Measurements from ENCODE around the gene POU6F2. TPM values are rescaled to one million over a fixed set of nuclear protein-coding genes. Genes with fewer than 3 reads are reported as not detected.

POU6F2 gene
- total and polyA plus RNA-seq, 9 of the 15 experiments (the other 6 are each of a cell fraction or from before 2014, with no cell fraction given), result 0.29 to 1.5 (median 0.96) TPM

DNA sequence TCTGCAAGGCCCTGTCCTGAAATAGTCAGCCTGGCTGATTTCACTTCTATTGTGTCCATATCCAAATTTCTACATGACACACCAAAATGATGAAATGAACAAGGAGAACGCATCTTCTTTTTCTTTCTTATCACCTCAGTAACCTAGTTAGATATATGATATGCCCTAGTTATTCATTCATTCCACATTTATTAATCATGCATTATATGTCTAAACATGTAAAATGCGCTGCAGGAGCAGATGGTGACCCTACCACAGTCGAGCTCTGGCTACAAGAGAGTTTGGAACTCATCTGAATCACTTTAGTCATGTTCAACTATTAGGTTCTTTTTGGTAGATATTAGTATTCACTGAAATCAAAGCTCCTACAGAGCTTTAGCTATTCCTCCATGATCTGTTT is 36.9 kb upstream of the POU6F2 start:
- WGBS (ENCODE audit: insufficient coverage, low coverage, missing lambda C conversion rate), result 0% methylated on average over 3 of the region's 3 CpGs
- TF ChIP-seq, protein P1, sequence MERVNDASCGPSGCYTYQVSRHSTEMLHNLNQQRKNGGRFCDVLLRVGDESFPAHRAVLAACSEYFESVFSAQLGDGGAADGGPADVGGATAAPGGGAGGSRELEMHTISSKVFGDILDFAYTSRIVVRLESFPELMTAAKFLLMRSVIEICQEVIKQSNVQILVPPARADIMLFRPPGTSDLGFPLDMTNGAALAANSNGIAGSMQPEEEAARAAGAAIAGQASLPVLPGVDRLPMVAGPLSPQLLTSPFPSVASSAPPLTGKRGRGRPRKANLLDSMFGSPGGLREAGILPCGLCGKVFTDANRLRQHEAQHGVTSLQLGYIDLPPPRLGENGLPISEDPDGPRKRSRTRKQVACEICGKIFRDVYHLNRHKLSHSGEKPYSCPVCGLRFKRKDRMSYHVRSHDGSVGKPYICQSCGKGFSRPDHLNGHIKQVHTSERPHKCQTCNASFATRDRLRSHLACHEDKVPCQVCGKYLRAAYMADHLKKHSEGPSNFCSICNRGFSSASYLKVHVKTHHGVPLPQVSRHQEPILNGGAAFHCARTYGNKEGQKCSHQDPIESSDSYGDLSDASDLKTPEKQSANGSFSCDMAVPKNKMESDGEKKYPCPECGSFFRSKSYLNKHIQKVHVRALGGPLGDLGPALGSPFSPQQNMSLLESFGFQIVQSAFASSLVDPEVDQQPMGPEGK (CRISPR knock-in tag; IDR thresholded peaks at IDR 0.05; ENCODE audit: borderline replicate concordance), result no peak
- TF ChIP-seq EZH2 (IDR thresholded peaks at IDR 0.05; ENCODE audit: borderline replicate concordance, low read depth, low read length) (no peak), JUN (IDR thresholded peaks at IDR 0.05; ENCODE audit: borderline replicate concordance, low read depth, low read length) (no peak), JUN (CRISPR knock-in tag; IDR thresholded peaks at IDR 0.05; ENCODE audit: borderline replicate concordance) (no peak), RBM34 (IDR thresholded peaks at IDR 0.05; ENCODE audit: borderline replicate concordance, insufficient read depth, low read length) (no peak), NCOA6 (IDR thresholded peaks at IDR 0.05) (no peak), ZNF551 (CRISPR knock-in tag; IDR thresholded peaks at IDR 0.05) (no peak), CBX5 (IDR thresholded peaks at IDR 0.05; ENCODE audit: borderline replicate concordance, low read depth) (no peak), WHSC1 (IDR thresholded peaks at IDR 0.05; ENCODE audit: low read length) (no peak), XRCC3 (IDR thresholded peaks at IDR 0.05) (no peak), SMARCE1 (IDR thresholded peaks at IDR 0.05) (no peak)
- TF ChIP-seq, protein P2, sequence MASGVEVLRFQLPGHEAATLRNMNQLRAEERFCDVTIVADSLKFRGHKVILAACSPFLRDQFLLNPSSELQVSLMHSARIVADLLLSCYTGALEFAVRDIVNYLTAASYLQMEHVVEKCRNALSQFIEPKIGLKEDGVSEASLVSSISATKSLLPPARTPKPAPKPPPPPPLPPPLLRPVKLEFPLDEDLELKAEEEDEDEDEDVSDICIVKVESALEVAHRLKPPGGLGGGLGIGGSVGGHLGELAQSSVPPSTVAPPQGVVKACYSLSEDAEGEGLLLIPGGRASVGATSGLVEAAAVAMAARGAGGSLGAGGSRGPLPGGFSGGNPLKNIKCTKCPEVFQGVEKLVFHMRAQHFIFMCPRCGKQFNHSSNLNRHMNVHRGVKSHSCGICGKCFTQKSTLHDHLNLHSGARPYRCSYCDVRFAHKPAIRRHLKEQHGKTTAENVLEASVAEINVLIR (CRISPR knock-in tag; IDR thresholded peaks at IDR 0.05), result no peak
- TF ChIP-seq, protein P3, sequence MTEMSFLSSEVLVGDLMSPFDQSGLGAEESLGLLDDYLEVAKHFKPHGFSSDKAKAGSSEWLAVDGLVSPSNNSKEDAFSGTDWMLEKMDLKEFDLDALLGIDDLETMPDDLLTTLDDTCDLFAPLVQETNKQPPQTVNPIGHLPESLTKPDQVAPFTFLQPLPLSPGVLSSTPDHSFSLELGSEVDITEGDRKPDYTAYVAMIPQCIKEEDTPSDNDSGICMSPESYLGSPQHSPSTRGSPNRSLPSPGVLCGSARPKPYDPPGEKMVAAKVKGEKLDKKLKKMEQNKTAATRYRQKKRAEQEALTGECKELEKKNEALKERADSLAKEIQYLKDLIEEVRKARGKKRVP (CRISPR knock-in tag; IDR thresholded peaks at IDR 0.05), result no peak
- Histone ChIP-seq H3K79me2 (ENCODE audit: control insufficient read depth, insufficient read depth, low read length) (no peaks in the 10 kb centered on the region), H3K9me3 (replicated peaks; ENCODE audit: control insufficient read depth, insufficient read depth, low read depth, low read length) (no peaks in the 10 kb centered on the region), H3K9ac (ENCODE audit: insufficient read depth in 1 of 2, low read depth in 2 of 2, low read length in 2 of 2) (no peak overlapping the region), H3K9me1 (ENCODE audit: control insufficient read depth, insufficient read depth, low read length) (no peaks in the 10 kb centered on the region), H3K27ac (ENCODE audit: extremely low read depth, low read depth, low read length) (no peak overlapping the region), H3K4me1 (replicated peaks in 1 of 2; ENCODE audit: control insufficient read depth in 2 of 2, insufficient read depth in 2 of 2, low read length in 2 of 2) (no peaks in the 10 kb centered on the region), H3K27me3 (ENCODE audit: control insufficient read depth in 2 of 2, insufficient read depth in 2 of 2, low read length in 2 of 2) (peaks cover 13 to 14% of the 10 kb centered on the region in 2 experiments; a peak in 4 of 5 replicates), H4K20me1 (replicated peaks; ENCODE audit: control insufficient read depth, insufficient read depth, low read length) (no peaks in the 10 kb centered on the region), H3K36me3 (ENCODE audit: control insufficient read depth, insufficient read depth, low read length) (no peaks in the 10 kb centered on the region), H3K4me2 (ENCODE audit: insufficient read depth, low read length) (no peak overlapping the region), H2AFZ (ENCODE audit: low read depth, low read length) (no peak overlapping the region), H3K4me3 (no peak overlapping the region)
- DNase-seq (ENCODE audit: extremely low read depth in 1 of 4, low spot score in 3 of 4) (no peak), FAIRE-seq (no peak), ATAC-seq (no peak)
- ChIA-PET CTCF (ENCODE audit: low intra/inter-chr PET ratio) (no interaction called here), POLR2A (interaction anchor here (0.7 kb wide), 1 partner anchor 425 kb away, joined by 4 read pairs; no protein-coding TSS in a partner anchor)
- in situ Hi-C loops (cut with MboI), result no loop called here
- BruUV-seq (replicated peaks), result no TSS peak
- intact Hi-C loops (cut with micrococcal nuclease), result no loop called here
